ENCODE results near the gene NAALADL2. TPM values are rescaled to one million over a fixed set of nuclear protein-coding genes. Genes with fewer than 3 reads are reported as not detected.

Gene NAALADL2
- total and polyA plus RNA-seq, 2 of the 13 experiments (the other 11 are each of a cell fraction or from before 2014, with no cell fraction given) = 0.08 TPM; not detected in 1

DNA sequence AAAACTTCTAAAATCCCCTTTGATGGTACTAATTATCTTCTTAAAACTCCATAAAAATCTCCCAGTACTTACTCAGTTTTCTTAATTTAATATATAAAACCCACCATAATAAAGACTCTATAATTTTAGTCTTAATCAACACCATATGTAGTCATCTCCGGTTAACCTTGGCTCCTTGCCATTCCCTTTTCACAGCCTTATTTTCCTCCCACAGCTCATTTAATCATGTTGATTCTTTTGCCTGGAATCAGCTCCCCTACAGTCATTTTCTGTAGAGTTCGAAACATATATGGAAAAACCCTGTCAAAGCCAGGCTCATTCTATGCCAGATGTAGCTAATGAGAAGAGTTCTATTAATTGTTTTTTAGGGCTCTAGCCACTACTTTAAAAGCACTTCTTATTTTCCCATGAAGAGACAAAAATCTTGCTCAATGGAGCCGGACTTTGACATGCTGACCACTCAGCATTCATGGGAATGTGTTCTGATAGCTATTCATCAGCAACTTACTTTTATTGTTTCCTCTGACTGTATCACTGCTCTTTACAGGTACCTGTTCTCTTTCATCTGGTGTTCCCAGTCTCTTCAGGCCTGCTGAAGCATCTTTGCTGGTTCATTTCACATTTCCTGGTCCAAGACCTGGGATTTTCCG lies 573.4 kb downstream of the NAALADL2 start:
- Histone ChIP-seq H3K27me3 (ENCODE audit: control insufficient read depth in 1 of 2, insufficient read depth in 2 of 2, low read length in 2 of 2) (no peaks in the 10 kb centered on the region), H4K20me1 (ENCODE audit: insufficient read depth, low read length) (no peaks in the 10 kb centered on the region), H3K9ac (ENCODE audit: insufficient read depth, low read depth, low read length) (no peak overlapping the region), H3K4me2 (ENCODE audit: low read depth, low read length) (no peak overlapping the region), H3K27ac (ENCODE audit: extremely low read length, insufficient read depth, low read length) (no peak overlapping the region), H3K36me3 (replicated peaks in 1 of 2; ENCODE audit: control insufficient read depth in 1 of 2, insufficient read depth in 2 of 2, low read length in 2 of 2) (no peaks in the 10 kb centered on the region), H3K4me1 (ENCODE audit: insufficient read depth, low read length) (no peaks in the 10 kb centered on the region), H3K79me2 (ENCODE audit: insufficient read depth, low read length) (no peaks in the 10 kb centered on the region), H2AFZ (ENCODE audit: low read length) (no peak overlapping the region), H3K4me3 (replicated peaks in 1 of 3; ENCODE audit: insufficient read depth in 1 of 3, low read depth in 2 of 3, low read length in 3 of 3) (no peak overlapping the region), H3K9me3 (ENCODE audit: low read length) (peaks cover 5% of the 10 kb centered on the region)
- intact Hi-C loops (cut with micrococcal nuclease; ENCODE audit: unreplicated experiment) (no loop called here), in situ Hi-C loops (cut with HindIII; ENCODE audit: extremely low pct_ligation_motif_present, low pct_unique_long_range_greater_than_20kb) (no loop called here)
- ChIA-PET POLR2A (no interaction called here), CTCF (ENCODE audit: low intra/inter-chr PET ratio, low total read pairs) (no interaction called here)
- 13% methylated on average over 4 of the region's 4 CpGs for WGBS (ENCODE audit: low lambda C conversion rate)
- no peak for FAIRE-seq
- no peak for ATAC-seq
- TF ChIP-seq LCORL (IDR thresholded peaks at IDR 0.05) = no peak
- no peak for TF ChIP-seq LCORL (CRISPR knock-in tag; IDR thresholded peaks at IDR 0.05)
- TF ChIP-seq KLF16 (CRISPR knock-in tag; IDR thresholded peaks at IDR 0.05) = no peak
- no peak for TF ChIP-seq MBNL3 (CRISPR knock-in tag; conservative IDR thresholded peaks at IDR 0.05)
- no peak for TF ChIP-seq ZNF788 (CRISPR knock-in tag; IDR thresholded peaks at IDR 0.05; ENCODE audit: borderline replicate concordance)
- no peak for TF ChIP-seq ZNF670 (CRISPR knock-in tag; IDR thresholded peaks at IDR 0.05; ENCODE audit: borderline replicate concordance)
- no peak for TF ChIP-seq KLF12 (CRISPR knock-in tag; IDR thresholded peaks at IDR 0.05; ENCODE audit: borderline replicate concordance)
- TF ChIP-seq ZFP36L2 (CRISPR knock-in tag; IDR thresholded peaks at IDR 0.05) = no peak
- no peak for TF ChIP-seq ELF1 (CRISPR knock-in tag; IDR thresholded peaks at IDR 0.05)
- no peak for TF ChIP-seq ZNF644 (CRISPR knock-in tag; IDR thresholded peaks at IDR 0.05; ENCODE audit: low read depth)
- no peak for TF ChIP-seq ZNF740 (CRISPR knock-in tag; IDR thresholded peaks at IDR 0.05)
- no peak for TF ChIP-seq DBP (CRISPR knock-in tag; IDR thresholded peaks at IDR 0.05; ENCODE audit: not compliant biosample characterization)
- no peak for TF ChIP-seq MED8 (CRISPR knock-in tag; IDR thresholded peaks at IDR 0.05; ENCODE audit: insufficient replicate concordance)
- TF ChIP-seq POGZ (CRISPR knock-in tag; IDR thresholded peaks at IDR 0.05) = no peak
- TF ChIP-seq ZNF709 (CRISPR knock-in tag; IDR thresholded peaks at IDR 0.05) = no peak
- TF ChIP-seq, protein P1, sequence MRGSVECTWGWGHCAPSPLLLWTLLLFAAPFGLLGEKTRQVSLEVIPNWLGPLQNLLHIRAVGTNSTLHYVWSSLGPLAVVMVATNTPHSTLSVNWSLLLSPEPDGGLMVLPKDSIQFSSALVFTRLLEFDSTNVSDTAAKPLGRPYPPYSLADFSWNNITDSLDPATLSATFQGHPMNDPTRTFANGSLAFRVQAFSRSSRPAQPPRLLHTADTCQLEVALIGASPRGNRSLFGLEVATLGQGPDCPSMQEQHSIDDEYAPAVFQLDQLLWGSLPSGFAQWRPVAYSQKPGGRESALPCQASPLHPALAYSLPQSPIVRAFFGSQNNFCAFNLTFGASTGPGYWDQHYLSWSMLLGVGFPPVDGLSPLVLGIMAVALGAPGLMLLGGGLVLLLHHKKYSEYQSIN (CRISPR knock-in tag; IDR thresholded peaks at IDR 0.05; ENCODE audit: borderline replicate concordance) = no peak
- TF ChIP-seq PAWR (CRISPR knock-in tag; IDR thresholded peaks at IDR 0.05; ENCODE audit: borderline replicate concordance) = no peak
- no peak for TF ChIP-seq JDP2 (CRISPR knock-in tag; IDR thresholded peaks at IDR 0.05; ENCODE audit: borderline replicate concordance)
- TF ChIP-seq ZNF781 (CRISPR knock-in tag; IDR thresholded peaks at IDR 0.05; ENCODE audit: borderline replicate concordance, not compliant biosample characterization) = no peak
- TF ChIP-seq KLF9 (CRISPR knock-in tag; IDR thresholded peaks at IDR 0.05; ENCODE audit: low read depth) = no peak
- BruUV-seq (replicated peaks) = no TSS peak
- DNase-seq (ENCODE audit: low spot score) = no peak
